UCSD-AML1 (cell line): ENCODE measurements around the gene FAM186B.
A peak's percentile ranks its signal among the peaks of the same experiment; 100 is the strongest.

Source experiments
- DNase-seq: peaks from one replicate; lab custom pipeline; 2025; ENCODE audit not compliant: unreplicated experiment; lab: John Stamatoyannopoulos, UW

The FAM186B gene

DNA sequence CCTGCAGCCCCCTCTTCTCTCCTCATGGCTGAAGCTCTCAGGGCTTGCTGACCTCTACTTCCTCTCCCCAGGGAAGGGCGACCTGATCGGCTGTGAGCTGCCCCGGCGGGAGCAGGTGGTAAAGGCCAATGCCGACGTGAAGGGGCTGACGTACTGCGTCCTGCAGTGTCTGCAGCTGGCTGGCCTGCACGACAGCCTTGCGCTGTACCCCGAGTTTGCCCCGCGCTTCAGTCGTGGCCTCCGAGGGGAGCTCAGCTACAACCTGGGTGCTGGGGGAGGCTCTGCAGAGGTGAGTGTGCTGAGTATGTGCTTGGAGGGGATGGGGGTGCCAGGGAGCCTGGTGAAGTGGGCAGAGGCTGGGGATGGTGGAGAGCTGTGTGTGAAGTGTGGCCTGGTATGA, 51.2 kb downstream of the FAM186B start:
- no peak for DNase-seq

- DNase-seq, result no peak
These were observed 51.8 kb downstream of the FAM186B start for GRCh38 chr12:49553512-49554088.

DNA sequence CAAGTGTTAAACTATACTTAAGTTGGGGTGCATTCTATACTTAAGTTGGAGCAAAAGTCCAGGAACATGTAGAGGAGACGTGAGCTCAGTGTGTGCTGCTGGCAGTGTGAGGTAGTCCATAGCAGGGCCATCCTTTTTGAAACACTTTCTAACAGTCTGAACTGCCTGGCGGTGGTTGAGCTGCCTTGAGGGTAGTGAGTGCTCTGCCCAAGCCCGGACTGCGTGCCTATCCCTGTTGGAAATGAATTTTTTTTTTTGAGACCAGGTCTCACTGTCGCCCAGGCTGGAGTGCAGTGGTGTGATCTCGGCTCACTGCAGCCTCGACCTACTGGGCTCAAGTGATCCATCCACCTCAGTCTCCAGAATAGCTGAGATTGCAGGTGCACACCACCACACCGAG, 52.5 kb downstream of the FAM186B start:
- DNase-seq, result no peak

GRCh38 chr12:49552425-49552824, 53.0 kb downstream of the FAM186B start:
- no peak for DNase-seq

GRCh38 chr12:49552014-49552413, 53.4 kb downstream of the FAM186B start:
- DNase-seq, result no peak

GRCh38 chr12:49550693-49551252, 54.7 kb downstream of the FAM186B start:
- no peak for DNase-seq

GRCh38 chr12:49549735-49550692, 55.4 kb downstream of the FAM186B start:
- DNase-seq, result no peak

DNA sequence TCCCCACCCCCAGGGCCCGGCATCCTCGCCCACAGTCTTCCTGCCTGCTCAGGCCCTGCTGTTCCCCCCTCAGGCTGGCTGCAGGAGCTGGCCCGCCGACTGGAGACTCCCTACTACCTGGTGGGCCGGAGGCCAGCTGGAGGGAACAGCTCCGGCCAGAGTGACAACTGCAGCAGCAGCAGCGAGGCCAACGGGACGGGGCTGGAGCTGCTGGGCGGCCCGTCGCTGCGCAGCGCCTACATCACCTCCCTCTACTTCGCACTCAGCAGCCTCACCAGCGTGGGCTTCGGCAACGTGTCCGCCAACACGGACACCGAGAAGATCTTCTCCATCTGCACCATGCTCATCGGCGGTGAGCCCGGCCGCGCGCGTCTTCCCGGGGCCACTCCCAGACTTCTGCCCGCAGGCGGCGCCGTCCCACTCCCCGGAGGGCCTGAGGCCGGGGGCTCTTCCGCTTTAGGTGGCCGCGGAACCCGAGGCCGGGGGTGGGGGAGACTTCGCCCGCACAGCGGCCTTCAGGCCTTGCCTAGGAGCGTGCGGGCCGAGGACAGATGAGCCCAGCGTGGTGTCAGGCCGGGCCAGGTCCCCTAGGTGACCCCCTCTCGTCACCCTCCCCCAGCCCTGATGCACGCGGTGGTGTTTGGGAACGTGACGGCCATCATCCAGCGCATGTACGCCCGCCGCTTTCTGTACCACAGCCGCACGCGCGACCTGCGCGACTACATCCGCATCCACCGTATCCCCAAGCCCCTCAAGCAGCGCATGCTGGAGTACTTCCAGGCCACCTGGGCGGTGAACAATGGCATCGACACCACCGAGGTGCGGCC, 56.4 kb downstream of the FAM186B start:
- no peak for DNase-seq

DNA sequence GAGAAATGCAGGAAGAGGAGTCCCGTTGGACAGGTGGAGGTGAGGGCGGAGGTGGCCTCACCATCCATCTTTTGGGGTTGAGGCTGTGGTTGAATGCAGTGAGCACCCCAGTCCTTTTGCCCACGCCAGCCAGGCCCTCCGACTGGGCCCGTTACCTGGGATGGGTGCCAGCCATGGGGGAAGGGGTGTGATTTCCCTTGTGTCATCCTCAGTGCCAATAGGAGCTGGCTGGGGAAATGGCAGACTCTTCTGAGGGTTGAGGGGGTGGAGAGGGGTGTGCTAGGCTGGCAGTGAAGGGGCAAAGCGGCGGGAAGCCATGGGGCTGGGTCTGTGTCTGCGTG, 57.0 kb downstream of the FAM186B start:
- DNase-seq, result no peak

DNA sequence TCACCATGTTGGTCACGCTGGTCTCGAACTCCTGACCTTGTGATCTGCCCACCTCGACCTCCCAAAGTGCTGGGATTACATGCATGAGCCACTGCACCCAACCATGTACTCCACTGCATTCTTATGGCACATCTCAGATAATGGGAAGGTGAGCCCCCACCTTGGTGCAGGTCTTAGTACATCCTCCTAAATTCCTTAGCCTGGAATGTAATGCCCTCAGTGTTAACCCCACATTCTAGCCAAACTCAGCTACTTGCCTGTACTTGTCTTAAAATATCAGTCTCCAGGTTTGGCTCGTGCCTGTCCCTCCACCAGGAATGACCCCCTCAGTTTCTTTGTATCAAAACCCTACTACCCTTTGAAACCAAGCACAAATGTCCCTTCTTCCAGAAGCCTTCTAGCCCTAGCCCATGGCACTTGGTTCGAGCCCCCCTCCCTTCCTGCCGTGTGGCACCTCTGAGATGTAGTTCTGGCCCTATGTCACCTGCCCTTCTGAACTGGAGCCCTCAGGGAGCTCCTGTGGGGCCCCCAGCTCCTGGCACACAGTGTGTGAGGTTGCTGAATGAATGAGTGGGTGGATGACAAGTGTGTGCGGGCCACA, 58.2 kb downstream of the FAM186B start:
- DNase-seq, result no peak

DNA sequence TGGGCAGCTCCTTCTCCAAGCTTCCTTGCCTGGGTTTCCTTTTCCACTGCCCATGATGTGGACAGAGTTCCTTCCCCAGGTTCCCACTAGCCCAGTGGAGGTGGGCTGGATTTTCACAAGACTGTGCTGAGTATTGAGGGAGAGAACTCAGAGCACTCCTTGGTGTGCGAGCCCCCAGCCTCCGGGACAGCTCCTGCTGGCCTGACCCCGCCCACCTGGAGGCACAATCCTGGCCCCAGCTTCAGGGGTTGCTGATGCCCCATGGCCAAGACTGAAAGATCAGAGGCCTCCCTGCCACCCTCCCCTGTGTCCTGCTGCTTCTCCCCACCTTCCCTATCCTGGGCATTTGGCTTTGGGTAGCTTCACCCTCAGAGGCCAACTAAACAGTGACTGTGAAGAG, 59.0 kb downstream of the FAM186B start:
- no peak for DNase-seq

DNA sequence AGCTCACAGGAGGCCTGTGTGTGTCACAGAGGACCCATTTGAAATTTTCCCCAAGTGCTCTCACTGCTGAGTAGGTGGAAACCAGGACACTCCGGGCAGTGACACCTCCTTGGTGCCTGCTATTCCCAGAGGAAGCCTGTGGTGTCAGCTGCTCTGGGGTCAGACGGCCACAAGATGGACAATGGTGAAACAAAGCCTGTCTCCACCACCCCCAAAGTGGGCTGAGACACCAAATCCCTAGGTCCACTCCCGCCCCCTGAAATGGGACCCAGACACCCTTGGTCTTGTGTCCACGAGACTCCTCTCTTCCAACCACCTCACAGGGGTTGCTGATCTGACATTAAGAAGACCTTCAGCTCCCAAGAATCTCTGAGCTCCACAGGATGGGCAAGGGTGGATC, 59.6 kb downstream of the FAM186B start:
- DNase-seq, result no peak

DNA sequence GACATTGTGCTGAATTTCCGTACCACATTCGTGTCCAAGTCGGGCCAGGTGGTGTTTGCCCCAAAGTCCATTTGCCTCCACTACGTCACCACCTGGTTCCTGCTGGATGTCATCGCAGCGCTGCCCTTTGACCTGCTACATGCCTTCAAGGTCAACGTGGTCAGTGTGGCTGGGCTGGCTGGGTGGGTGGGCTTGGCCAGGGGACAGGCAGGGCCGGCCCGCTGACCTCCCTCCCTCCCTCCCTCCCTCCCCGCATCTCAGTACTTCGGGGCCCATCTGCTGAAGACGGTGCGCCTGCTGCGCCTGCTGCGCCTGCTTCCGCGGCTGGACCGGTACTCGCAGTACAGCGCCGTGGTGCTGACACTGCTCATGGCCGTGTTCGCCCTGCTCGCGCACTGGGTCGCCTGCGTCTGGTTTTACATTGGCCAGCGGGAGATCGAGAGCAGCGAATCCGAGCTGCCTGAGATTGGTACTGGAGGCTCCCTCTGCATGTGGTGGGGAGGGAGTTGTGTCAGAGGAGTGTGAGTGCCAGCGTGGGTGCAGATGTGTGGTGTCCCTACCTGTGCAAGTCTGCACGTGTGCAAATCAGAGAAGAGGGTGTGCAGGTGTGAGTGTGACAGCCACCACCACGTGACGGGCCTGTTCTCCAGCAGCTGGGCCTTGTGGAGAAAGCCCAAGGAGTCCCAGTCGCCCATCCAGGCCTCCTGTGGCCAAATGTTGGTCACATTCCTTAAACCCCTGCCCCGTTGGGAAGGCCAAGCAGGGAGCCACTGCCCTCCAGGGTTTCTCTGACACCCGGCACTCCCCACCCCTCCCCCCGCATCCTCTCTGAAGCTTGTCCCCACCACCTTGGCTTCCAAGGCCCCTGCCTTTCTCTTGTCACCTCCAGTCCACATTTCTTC, 61.3 kb downstream of the FAM186B start:
- no peak for DNase-seq

GRCh38 chr12:49543221-49543913, 62.1 kb downstream of the FAM186B start:
- no peak for DNase-seq

GRCh38 chr12:49542592-49543160, 62.8 kb downstream of the FAM186B start:
- no peak for DNase-seq

DNA sequence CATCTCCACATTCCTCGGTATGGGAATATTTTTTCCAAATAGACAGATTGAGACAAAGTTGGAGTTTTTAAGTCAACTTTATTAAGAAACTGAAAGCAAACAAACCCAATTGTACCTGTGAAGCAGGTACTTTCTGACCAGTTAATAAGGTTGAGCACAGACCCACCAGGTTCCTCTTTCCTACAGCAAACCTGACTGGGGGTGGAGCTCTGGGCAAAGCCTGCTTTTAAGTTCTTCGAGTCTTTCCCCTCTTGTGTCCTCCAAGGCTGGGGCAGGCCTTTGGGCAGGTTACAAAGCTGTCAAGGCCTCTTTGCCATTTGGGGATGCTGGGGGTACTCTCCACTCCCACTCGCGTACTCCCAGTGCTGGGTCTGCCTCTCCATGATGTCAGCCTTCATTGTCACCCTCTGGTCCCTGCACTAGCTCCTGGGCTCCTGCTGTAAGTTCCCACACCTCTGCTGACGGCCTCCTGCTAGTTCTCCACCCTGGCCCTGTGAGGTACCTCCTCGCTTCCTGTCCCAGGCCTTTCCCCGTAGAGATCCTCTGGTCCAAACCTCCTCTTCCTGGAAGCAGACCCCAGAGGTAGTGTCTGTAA, 63.4 kb downstream of the FAM186B start:
- no peak for DNase-seq

- peak; percentile 51 for DNase-seq
These were observed 64.1 kb downstream of the FAM186B start for GRCh38 chr12:49541140-49541861.
